ENCODE data around the gene SLC38A4.

DNA sequence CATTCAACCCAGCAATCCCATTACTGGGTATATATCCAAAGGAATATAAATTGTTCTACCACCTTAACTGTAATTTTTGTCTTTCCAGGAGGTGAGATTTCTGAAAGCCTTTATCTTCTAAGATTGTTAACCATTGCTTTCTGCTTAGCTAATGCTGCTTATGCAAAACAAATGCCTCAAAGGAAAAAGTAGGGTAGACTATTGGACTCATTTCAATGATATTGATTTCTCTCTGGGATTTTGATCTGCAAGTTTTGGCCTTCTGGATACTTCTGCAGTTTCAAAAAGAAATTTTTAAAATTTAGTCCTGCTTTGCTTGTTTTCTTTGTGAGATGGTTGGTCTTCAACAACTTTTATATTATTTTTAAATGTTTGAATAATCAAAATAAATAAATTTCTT is 108.6 kb downstream of the SLC38A4 start:
- TF ChIP-seq POLR2AphosphoS5 (IDR thresholded peaks at IDR 0.05) (no peak), CTCF (IDR thresholded peaks at IDR 0.05) (no peak)
